ENCODE data around the gene POTEG.
"Not testable (repeated sequence)": the region's sequence is repeated elsewhere in the genome, so short reads cannot be mapped to it uniquely, and the experiment has no call there.

DNA sequence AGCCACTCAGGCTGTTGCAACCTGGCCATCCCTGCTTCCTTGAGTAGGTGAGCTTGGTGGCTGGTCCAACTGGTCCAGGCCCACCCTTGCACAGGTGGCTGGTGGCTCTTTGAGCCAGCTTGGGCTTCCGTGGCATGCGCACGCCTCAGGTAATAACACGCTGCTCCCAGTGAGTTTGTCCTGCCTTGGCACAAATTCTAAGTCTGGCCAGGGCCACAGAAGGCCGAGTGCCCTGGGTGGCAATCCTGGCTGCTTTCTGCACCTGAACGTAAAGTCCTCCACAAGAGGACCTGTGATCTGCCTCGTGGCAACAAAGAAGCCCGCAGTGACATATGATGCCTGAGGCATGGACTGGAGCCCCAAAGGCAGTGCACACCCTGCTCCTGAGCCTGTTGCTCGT is 47.1 kb downstream of the POTEG start:
- not testable (repeated sequence) for TF ChIP-seq CTCF (optimal IDR thresholded peaks at IDR 0.05 in 1 of 3, IDR thresholded peaks at IDR 0.05 in 1 of 3, conservative IDR thresholded peaks at IDR 0.05 in 1 of 3; ENCODE audit: extremely low read depth in 1 of 3, insufficient read depth in 2 of 3, low read length in 3 of 3); EZH2 (IDR thresholded peaks at IDR 0.05; ENCODE audit: low read length)
